ENCODE results near the gene PSAPL1.

- TF ChIP-seq EZH2 (IDR thresholded peaks at IDR 0.05; ENCODE audit: borderline replicate concordance, low read depth, low read length, poor library complexity, severe bottlenecking) = no peak
- TF ChIP-seq CTCF (conservative IDR thresholded peaks at IDR 0.05; ENCODE audit: low read depth, low read length) = no peak
These were observed 5.1 kb downstream of the PSAPL1 start for GRCh38 chr4:7429601-7430078.
